Caco-2 (cell line): ENCODE measurements around the gene ADAMTS18. TPM values are rescaled to one million over a fixed set of nuclear protein-coding genes. Genes with fewer than 3 reads are reported as not detected.

Experiments
- BruUV-seq: library from RNA; stranded (reverse); fragments of 400-500 nt; replicated peaks from 2 replicates; lab custom pipeline; 2021; lab: Mats Ljungman, UMichigan
- CTCF ChIA-PET: fragments of 300-600 bp; sonication (Branson Sonifier 250); formaldehyde crosslinking; loops from one replicate; lab custom pipeline; 2022; ENCODE audit warnings: antibody characterized with exemption; lab: Charles Lee
- POLR2A ChIA-PET: fragments of 300-600 bp; sonication (Branson Sonifier 250); formaldehyde crosslinking; loops from one replicate; lab custom pipeline; 2022; ENCODE audit warnings: antibody characterized with exemption; lab: Charles Lee
- DNase-seq, 2 experiments: peaks; one replicate each; pipeline versions ENCODE4 v3.0.0 to v3.0.0-alpha.2; 2020 to 2022
- H3K27me3 ChIP-seq: replicated peaks from 2 replicates; pipeline ENCODE4 v1.6.0; 2011; ENCODE audit warnings: low read length; ENCODE audit not compliant: control insufficient read depth, insufficient read depth
- H3K36me3 ChIP-seq: 2 replicates; pipeline ENCODE4 v1.5.1; 2011; ENCODE audit warnings: low read length; ENCODE audit not compliant: control insufficient read depth, insufficient read depth
- H3K4me1 ChIP-seq: fragments of 250-450 bp; sonication (Bioruptor Pico); 2 replicates; pipeline ENCODE4 v1.5.1; 2020; ENCODE audit warnings: mild to moderate bottlenecking
- H3K4me3 ChIP-seq: 2 replicates; pipeline ENCODE4 v1.5.1; 2011; ENCODE audit warnings: low read depth, mild to moderate bottlenecking, control low read depth, low read length
- H3K9me3 ChIP-seq: fragments of 250-450 bp; sonication (Bioruptor Pico); 2 replicates; pipeline ENCODE4 v1.5.1; 2020; ENCODE audit warnings: mild to moderate bottlenecking, moderate library complexity
- H3K27ac Mint-ChIP-seq: one replicate; pipeline ENCODE4 v1.8.0; 2022; ENCODE audit warnings: mixed read lengths; ENCODE audit not compliant: unreplicated experiment
- H3K27me3 Mint-ChIP-seq: one replicate; pipeline ENCODE4 v1.8.0; 2022; ENCODE audit warnings: mixed read lengths; ENCODE audit not compliant: insufficient read depth, unreplicated experiment
- H3K36me3 Mint-ChIP-seq: one replicate; pipeline ENCODE4 v1.8.0; 2022; ENCODE audit warnings: mild to moderate bottlenecking, mixed read lengths; ENCODE audit not compliant: insufficient read depth, unreplicated experiment
- H3K4me1 Mint-ChIP-seq: one replicate; pipeline ENCODE4 v1.8.0; 2022; ENCODE audit warnings: low read depth, mixed read lengths; ENCODE audit not compliant: unreplicated experiment
- H3K4me3 Mint-ChIP-seq: one replicate; pipeline ENCODE4 v1.8.0; 2022; ENCODE audit warnings: mild to moderate bottlenecking, moderate library complexity, mixed read lengths; ENCODE audit not compliant: unreplicated experiment
- H3K9me3 Mint-ChIP-seq: one replicate; pipeline ENCODE4 v1.8.0; 2022; ENCODE audit warnings: mixed read lengths; ENCODE audit not compliant: unreplicated experiment
- intact Hi-C: fragments of 100-400 bp; cut with micrococcal nuclease; formaldehyde crosslinking; loops from one replicate; pipeline ENCODE4 v1.10.0; 2022; ENCODE audit not compliant: unreplicated experiment
- total RNA-seq: library from RNA; stranded (reverse); gene quantifications from 2 replicates; pipeline ENCODE4 v1.2.3, GENCODE V29; 2022
- TF ChIP-seq, protein P1 (sequence below), 2 experiments: fragments of 200-600 bp in 1 of 2; IDR thresholded peaks; 1 replicate in 1 of 2; 2 replicates in 1 of 2; pipeline versions ENCODE4 v1.5.1 to v1.8.0; 2011 to 2022; ENCODE audit warnings: antibody characterized with exemption in 1 of 2, control low read depth in 1 of 2, inconsistent platforms in 1 of 2, low read depth in 1 of 2, low read length in 1 of 2, mild to moderate bottlenecking in 1 of 2, moderate library complexity in 1 of 2; ENCODE audit not compliant: insufficient read depth in 1 of 2, severe bottlenecking in 1 of 2, unreplicated experiment in 1 of 2

The ADAMTS18 gene
- total RNA-seq, 1 experiment from 2014 or later: 0.29 TPM

DNA sequence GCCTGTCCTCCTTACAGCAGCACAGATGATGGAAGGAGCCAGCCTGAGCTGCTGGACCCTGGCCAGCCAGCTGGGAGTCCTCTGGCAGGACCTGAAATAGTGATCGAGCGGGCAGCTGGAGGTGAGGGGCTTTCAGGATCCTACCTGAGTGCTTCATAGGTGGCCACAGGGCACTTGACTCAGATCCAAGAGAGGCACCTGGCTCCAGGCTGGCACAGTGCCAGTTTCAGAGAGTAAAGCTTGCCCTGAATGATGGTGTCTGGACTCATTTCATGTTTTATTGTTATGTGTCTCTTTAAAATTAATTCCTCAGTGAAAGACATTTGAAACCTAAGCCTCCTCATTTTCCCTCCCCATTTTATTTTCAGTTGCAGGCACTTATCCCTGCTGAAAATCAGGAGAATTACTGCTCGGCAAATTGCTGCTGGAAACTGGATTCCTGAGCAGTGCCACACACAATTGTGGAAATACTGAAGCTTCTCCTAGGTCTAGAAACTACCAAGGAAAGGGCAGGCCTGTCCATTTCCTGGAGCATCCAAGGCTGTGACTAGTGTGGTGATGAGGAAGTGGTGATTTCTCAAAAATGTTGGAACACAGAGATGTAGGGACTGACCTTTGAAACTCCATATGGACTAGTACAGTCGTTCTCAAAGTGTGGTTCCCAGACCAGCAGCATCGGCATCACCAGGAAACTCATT is 16.1 kb upstream of the ADAMTS18 start:
- TF ChIP-seq, protein P1, sequence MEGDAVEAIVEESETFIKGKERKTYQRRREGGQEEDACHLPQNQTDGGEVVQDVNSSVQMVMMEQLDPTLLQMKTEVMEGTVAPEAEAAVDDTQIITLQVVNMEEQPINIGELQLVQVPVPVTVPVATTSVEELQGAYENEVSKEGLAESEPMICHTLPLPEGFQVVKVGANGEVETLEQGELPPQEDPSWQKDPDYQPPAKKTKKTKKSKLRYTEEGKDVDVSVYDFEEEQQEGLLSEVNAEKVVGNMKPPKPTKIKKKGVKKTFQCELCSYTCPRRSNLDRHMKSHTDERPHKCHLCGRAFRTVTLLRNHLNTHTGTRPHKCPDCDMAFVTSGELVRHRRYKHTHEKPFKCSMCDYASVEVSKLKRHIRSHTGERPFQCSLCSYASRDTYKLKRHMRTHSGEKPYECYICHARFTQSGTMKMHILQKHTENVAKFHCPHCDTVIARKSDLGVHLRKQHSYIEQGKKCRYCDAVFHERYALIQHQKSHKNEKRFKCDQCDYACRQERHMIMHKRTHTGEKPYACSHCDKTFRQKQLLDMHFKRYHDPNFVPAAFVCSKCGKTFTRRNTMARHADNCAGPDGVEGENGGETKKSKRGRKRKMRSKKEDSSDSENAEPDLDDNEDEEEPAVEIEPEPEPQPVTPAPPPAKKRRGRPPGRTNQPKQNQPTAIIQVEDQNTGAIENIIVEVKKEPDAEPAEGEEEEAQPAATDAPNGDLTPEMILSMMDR (IDR thresholded peaks at IDR 0.05; ENCODE audit: insufficient read depth in 1 of 2, low read depth in 1 of 2, low read length in 1 of 2, severe bottlenecking in 1 of 2, unreplicated experiment in 1 of 2): no peak
- Histone ChIP-seq H3K36me3 (no peaks in the 10 kb centered on the region), H3K4me3 (no peak overlapping the region), H3K9me3 (peaks cover 3% of the 10 kb centered on the region), H3K4me1 (no peaks in the 10 kb centered on the region), H3K27me3 (no peaks in the 10 kb centered on the region; the same call in 1 of the 2 replicates)
- Mint-ChIP-seq H3K36me3 (no peaks in the 10 kb centered on the region), H3K4me3 (no peak overlapping the region), H3K9me3 (no peaks in the 10 kb centered on the region), H3K27me3 (peaks cover 18% of the 10 kb centered on the region), H3K4me1 (peaks cover 6% of the 10 kb centered on the region), H3K27ac (no peak overlapping the region)
- DNase-seq: no peak
- BruUV-seq: no TSS peak
- ChIA-PET POLR2A (no interaction called here), CTCF (interaction anchor here (0.6 kb wide), 1 partner anchor 501 kb away, joined by 3 read pairs; no protein-coding TSS in a partner anchor)
- intact Hi-C loops: no loop called here

DNA sequence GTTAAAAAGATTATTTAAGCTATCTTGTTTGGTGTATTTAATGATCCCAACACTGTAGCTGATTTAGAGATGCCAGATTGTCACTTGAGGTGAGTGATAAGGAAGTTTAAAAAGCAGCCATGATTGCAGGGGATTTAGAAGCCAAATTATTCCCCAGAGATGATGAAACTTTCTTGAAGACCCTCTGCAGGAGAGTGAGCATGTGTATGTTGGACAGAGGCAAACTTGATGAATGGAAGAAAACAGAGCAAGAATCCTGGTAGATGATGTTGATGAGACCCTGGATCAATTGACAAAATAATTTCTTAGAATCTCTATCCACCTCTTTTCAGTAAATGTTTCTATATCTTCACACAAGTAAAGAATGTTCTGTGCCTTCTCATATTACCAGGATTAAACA is 14.4 kb upstream of the ADAMTS18 start:
- H3K36me3 Mint-ChIP-seq: no peaks in the 10 kb centered on the region
- H3K27ac Mint-ChIP-seq: no peak overlapping the region
- peaks cover 6% of the 10 kb centered on the region for H3K4me1 Mint-ChIP-seq
- DNase-seq: no peak
- H3K36me3 ChIP-seq: no peaks in the 10 kb centered on the region
- H3K4me3 Mint-ChIP-seq: no peak overlapping the region
- TF ChIP-seq, protein P1 (IDR thresholded peaks at IDR 0.05; ENCODE audit: insufficient read depth in 1 of 2, low read depth in 1 of 2, low read length in 1 of 2, severe bottlenecking in 1 of 2, unreplicated experiment in 1 of 2): no peak
- H3K9me3 Mint-ChIP-seq: no peaks in the 10 kb centered on the region
- H3K4me3 ChIP-seq: no peak overlapping the region
- ChIA-PET CTCF (no interaction called here), POLR2A (no interaction called here)
- H3K9me3 ChIP-seq: peaks cover 3% of the 10 kb centered on the region
- H3K27me3 ChIP-seq: no peaks in the 10 kb centered on the region; the same call in 1 of the 2 replicates
- no TSS peak for BruUV-seq
- peaks cover 26% of the 10 kb centered on the region for H3K27me3 Mint-ChIP-seq
- no peaks in the 10 kb centered on the region for H3K4me1 ChIP-seq
- intact Hi-C loops: no loop called here

DNA sequence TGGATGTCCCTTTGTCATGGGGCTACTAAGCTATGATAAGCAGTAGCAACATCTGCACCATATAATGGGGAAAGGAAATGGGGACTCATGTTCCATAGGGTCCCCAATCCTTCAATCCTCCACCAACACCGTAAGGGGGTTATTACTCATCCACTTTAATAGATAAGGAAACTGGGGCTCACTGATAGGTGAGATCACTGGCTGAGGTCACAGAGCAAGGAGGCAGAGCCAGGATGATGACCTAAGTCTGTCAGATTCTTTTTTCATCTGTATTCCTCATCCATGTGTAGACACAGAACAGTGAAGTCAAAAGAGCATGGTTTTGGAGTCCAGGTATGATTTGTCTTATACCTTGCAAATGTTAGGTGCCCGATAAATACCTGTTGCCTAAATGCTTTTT is 10.5 kb upstream of the ADAMTS18 start:
- Histone ChIP-seq H3K9me3 (peaks cover 3% of the 10 kb centered on the region; the same call in 1 of the 2 replicates), H3K4me3 (no peak overlapping the region), H3K4me1 (no peaks in the 10 kb centered on the region), H3K36me3 (no peaks in the 10 kb centered on the region), H3K27me3 (no peaks in the 10 kb centered on the region; the same call in 1 of the 2 replicates)
- intact Hi-C loops: no loop called here
- Mint-ChIP-seq H3K36me3 (no peaks in the 10 kb centered on the region), H3K4me1 (peaks cover 2% of the 10 kb centered on the region), H3K4me3 (no peak overlapping the region), H3K27ac (no peak overlapping the region), H3K9me3 (no peaks in the 10 kb centered on the region), H3K27me3 (peaks cover 28% of the 10 kb centered on the region)
- ChIA-PET POLR2A (no interaction called here), CTCF (no interaction called here)
- no peak for DNase-seq
- TF ChIP-seq, protein P1 (IDR thresholded peaks at IDR 0.05; ENCODE audit: insufficient read depth in 1 of 2, low read depth in 1 of 2, low read length in 1 of 2, severe bottlenecking in 1 of 2, unreplicated experiment in 1 of 2): no peak
- no TSS peak for BruUV-seq
